ENCODE measurements around the gene SLC5A1.
"Not testable (repeated sequence)": the region's sequence is repeated elsewhere in the genome, so short reads cannot be mapped to it uniquely, and the experiment has no call there.

- TF ChIP-seq CTCF, POLR2A (IDR thresholded peaks at IDR 0.05): not testable (repeated sequence)
Observed at GRCh38 chr22:32140688-32141087, 97.6 kb downstream of the SLC5A1 start.
